ENCODE data around the gene ATP1B1. TPM values are rescaled to one million over a fixed set of nuclear protein-coding genes. Genes with fewer than 3 reads are reported as not detected.

Gene ATP1B1
- 178 to 253 TPM (median 233 TPM) in 5 replicates for total RNA-seq (2022; extraction: Qiagen RNA extraction; ENCODE audit: low read depth)

GRCh38 chr1:169106095-169106920 lies at the start of gene ATP1B1:
TSS of gene ATP1B1 (plus strand) at chr1:169106690. CDS start at chr1:169106830, 140 bp downstream.

